WTC11 (cell line): ENCODE data around the gene C6orf52.

ENCODE experiments used
- ARID4B ChIP-seq: sonication (generic); formaldehyde crosslinking; IDR thresholded peaks from 2 replicates; pipeline ENCODE4 v1.8.0; 2023; ENCODE audit warnings: missing genetic modification reagents, mild to moderate bottlenecking, borderline replicate concordance
- CTCF ChIP-seq: fragments of 200-600 bp; IDR thresholded peaks from 2 replicates; pipeline ENCODE4 v1.8.0; 2022; ENCODE audit warnings: antibody characterized with exemption
- NR2C2 ChIP-seq: sonication (generic); formaldehyde crosslinking; IDR thresholded peaks from 2 replicates; pipeline ENCODE4 v1.8.0; 2022; ENCODE audit warnings: mild to moderate bottlenecking, missing genetic modification reagents
- SMAD4 ChIP-seq: sonication (generic); formaldehyde crosslinking; IDR thresholded peaks from 2 replicates; pipeline ENCODE4 v1.8.0; 2022; ENCODE audit warnings: mild to moderate bottlenecking, missing genetic modification reagents
- SOX15 ChIP-seq: fragments of 250-450 bp; sonication (Bioruptor Pico); IDR thresholded peaks from 2 replicates; pipeline ENCODE4 v1.9.0; 2021; ENCODE audit warnings: mild to moderate bottlenecking

- TF ChIP-seq SOX15 (CRISPR knock-in tag) (no peak), ARID4B (CRISPR knock-in tag) (no peak), SMAD4 (no peak), CTCF (no peak), NR2C2 (no peak)
Measured at GRCh38 chr6:10658910-10659698, 35.3 kb downstream of the C6orf52 start.
